G401.6 (cell line): ENCODE data around the gene TRIM33.

Experiments
- FAIRE-seq: peaks from 2 replicates; lab custom pipeline; 2012; peaks lifted over from hg19 to GRCh38; lab: Jason Lieb, UNC

Gene TRIM33

GRCh38 chr1:114349891-114350605 lies 161.0 kb downstream of the TRIM33 start:
- no peak for FAIRE-seq

- no peak for FAIRE-seq
Measured at GRCh38 chr1:114347431-114348209, 163.4 kb downstream of the TRIM33 start.

GRCh38 chr1:114346480-114347029 lies 164.4 kb downstream of the TRIM33 start:
- peak; percentile 81 for FAIRE-seq

GRCh38 chr1:114345930-114346479 lies 165.0 kb downstream of the TRIM33 start:
- no peak for FAIRE-seq

DNA sequence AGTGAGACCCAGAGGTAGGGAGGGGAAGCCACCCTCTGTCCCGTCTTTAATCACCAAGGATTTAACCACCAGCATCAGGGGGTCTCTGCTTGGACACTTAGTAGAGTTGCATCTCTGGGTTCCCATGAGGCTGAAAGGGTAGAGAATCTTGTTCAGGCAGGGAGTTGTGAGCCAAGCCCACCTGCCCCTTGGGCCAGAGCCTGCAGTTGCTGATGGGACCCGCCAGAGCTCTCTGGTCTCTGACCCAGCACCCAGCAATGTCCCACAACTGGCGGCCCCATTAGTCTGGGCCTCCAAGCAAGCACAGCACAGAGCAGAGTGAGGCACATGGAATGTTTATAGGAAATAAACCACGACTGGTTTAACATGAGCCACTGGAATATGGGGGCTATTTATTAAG lies 166.3 kb downstream of the TRIM33 start:
- FAIRE-seq, result no peak
